Non-pigmented ciliary epithelial cell (primary cell): ENCODE results near the gene CYTH3.

Source experiments
- DNase-seq: peaks from one replicate; pipeline ENCODE4 v3.0.0-alpha.2; 2010; ENCODE audit warnings: low read depth

CYTH3 gene

DNA sequence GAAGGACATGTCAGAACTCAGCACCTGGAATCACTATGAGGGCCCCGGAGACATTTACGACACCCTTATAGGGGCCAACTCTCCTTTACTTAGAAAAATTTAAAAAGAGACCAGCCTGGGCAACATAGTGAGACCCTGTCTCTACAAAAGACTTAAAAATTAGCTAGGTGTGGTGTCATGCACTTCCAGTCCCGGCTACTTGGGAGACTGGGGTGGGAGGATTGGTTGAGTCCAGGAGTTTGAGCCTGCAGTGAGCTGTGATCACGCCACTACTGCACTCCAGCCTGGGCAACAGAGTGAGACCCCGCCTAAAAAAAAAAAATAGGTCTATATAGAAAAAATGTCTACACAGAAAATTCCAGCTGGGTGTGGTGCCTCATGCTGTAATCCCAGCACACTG lies 7.5 kb upstream of the CYTH3 start:
- DNase-seq = no peak

DNA sequence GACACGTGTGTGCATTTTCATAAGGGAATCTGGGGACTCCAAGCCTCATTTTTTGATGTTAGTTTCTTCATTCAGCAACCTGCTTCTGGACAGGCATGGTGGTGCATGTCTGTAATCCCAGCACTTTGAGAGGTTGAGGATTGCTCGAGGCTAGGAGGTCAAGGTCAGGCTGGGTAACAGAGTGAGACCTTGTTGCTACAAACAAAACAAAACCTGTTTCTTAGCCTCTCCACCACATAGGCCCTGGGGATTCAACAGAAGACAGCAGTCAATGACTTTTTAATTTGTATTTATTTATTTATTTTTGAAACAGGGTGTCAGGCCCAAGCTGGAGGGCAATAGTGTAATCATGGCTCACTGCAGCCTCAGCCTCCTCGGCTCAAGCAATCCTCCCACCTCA lies 6.9 kb upstream of the CYTH3 start:
- DNase-seq = no peak

DNA sequence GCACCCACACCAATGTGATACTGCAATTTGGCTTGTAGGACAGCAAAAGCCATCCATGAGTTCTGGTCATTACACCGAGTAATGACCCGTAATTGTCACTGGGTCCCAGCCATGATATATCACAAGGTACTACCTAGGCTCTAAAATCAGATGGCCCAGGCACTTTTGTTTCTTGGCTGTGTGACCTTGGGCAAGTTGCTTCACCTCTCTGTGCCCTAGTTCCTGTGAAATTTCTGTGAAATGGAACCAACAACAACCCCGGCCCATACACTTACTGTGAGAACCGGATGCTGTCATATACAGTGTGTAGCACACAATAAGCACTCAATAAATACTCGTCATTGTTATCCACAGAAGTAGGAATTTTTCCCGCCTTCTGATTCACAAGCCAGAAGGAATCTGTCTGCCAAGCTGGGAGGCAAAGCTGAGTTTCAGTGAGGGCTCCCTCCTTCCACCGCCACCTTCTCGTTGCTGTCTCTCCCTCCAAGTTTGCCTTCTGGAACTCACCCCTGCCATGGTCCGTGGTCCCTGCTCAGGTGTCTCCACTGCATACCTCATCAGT lies 6.4 kb upstream of the CYTH3 start:
- DNase-seq = no peak

DNA sequence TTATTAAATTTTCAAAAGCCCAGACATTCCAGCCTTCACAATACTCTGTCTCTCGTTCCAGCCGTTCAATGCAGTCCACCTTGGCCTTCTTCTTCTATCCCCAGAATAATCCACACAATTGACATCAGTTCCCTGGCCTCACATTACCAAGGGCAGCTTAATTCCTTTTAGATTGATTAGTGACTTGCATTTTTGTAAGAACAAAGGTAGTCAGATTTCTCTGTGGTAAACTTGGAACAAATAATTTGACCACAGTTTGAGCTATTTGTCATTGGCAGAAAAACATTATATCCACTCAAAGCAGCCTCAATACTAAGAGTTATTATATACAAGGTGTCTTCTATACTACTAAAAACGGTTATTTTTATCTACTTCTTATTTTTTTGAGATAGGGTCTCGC lies 5.1 kb upstream of the CYTH3 start:
- DNase-seq = no peak

DNA sequence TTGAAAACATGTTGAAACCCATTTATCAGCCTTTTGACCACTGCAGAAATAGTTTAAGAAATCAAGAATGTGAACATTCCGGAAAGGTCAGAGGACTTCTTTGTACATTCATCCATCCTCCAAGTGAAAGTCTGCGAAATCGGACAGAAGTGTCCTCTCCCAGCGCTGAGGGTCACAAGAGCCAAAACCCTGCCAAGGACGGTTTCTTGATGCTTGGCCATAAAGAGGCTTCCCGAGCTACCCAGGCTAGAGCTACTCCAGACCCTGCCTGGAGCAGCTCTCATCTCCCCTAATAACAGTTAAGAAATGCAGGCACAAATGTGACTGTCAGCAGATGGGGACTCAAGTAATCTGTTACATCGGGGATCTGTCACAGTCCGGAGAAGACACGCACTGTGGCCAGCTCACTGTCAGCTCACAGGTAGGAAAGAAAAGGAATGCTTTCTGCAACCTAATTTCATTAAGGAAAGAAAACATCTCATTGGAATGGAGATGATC lies 4.5 kb upstream of the CYTH3 start:
- DNase-seq = no peak

DNA sequence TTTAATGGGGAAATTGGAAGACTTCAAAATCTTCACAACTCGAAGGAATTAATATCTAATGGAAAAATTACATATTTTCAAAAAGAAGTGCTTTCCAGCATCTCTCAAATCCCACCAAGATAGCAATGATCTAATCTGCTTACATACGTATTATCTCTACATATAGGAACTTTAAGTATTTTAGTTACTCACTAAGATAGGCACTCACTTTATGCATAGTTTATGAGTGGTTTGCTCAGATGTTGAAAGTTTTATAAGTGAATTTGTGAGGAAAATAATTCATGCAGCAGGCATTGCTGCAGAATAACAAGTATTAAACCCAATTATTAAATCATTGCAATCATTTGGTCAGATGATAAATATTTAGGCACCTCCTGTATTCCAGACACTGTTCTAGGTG lies 2.3 kb upstream of the CYTH3 start:
- no peak for DNase-seq

DNA sequence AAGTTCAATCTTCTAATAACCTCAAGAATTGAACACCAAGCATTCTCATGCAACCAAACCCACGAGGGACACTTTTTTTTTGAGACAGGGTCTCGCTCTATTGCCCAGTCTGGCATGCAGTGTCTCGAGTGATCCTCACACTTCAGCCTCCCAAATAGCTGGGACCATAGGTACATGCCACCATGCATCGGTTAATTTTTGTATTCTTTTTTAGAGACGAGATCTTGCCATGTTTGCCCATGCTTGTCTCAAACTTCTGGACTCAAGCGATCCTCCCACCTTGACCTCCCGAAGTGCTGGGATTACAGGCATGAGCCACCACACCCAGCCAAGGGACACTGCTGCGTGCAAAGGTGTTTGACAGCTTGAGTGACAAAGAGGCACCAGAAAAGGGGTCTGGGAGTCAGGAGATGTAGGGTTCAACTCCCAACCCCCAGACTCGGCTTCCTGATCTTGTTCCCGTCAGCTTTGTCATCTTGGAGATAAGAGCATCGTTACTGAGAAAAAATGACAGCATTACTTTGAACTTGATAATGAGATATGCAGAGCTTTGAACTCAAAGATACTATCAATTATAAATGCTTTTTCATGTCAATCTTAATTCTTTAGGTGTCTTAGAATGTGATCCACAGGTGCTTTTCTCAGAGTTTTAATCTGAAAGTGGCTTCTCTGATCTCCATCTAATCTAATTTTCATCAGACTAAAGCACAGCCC lies 1.6 kb upstream of the CYTH3 start:
- DNase-seq = no peak

DNA sequence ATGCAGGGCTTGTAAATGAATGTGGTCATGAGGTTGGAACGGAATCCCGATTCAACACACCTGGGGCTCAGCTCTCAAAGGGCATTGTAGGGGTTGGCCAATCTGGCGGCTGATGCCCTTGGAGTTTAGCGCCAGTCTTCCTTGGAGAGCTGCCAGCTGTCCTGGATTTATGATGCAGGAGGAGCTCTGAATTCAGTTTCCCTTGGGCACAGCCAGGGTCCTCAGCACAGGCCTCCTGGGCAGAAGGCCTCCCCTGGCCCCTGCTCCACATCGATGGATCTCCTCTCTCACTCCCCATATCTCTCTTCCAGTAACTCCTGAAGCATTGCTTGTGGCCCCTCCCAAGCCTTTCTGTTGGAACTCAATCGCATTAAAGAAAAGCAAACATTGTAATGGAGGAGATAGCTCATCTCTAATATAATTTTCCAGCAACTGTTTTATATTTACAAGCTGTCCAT lies 985 bp upstream of the CYTH3 start:
- no peak for DNase-seq

DNA sequence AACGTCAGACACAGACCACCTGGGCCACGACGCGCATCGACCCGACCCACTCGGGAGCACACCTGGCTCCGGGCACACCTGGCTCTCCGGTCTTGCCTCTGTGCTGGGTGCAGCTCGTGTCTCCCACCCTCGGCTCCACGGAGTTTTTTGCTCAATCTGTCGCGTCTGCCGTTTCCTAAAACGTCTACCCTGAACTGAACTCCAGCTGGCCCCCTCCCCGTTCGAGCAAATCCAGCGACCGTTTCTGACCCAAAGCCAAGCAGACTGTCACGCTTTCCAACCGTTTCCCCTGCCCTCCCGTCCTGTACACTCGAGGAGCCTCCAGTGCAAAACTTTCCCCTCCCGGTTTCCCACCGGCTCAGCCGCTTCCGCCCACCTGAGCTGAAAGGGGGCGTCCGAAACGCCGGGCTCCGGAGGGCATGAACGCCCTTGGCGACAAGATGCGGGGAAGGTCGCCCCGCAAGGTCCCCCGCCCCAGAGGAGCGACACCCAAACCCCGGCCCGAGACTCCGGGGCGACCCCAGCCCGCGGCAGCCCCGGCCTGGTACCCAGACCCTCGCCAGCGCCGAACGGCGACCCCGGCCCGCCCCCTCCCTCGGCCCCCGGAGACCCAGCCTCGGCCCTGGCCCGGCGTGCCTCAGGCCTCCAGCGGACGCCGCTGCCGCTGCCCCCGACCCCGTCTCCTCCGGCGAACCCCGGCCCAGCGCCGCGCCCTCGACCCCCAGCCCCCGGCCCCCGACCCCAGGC lies 557 bp downstream of the CYTH3 start:
- DNase-seq = no peak

DNA sequence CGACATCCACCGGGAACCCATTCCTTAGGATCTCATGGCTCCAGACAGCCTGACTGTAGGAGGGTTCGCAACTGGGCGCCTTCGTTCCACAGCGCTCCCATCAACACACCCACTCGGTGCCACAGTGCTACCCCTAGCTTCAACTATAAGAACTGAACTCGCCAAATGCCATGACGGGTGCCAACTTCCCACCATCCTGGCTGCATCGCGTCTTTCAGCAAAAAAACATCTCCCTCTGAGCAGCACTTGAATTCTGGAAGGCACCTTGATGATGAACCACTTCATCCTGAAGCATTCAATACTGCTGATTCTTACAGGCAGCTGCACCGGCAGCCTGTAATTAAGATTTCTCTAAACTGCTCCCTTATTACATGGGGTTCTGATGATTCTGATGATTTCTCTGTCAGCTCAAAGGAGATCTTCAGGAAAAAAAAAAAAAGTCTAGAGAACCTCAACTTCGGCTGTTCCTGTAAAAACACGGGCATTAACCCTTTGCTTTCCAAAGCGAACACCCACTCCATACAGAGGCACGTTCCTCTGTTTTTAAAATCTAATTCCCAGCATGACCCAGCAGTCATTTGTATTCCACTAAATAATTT lies 1.3 kb downstream of the CYTH3 start:
- no peak for DNase-seq

DNA sequence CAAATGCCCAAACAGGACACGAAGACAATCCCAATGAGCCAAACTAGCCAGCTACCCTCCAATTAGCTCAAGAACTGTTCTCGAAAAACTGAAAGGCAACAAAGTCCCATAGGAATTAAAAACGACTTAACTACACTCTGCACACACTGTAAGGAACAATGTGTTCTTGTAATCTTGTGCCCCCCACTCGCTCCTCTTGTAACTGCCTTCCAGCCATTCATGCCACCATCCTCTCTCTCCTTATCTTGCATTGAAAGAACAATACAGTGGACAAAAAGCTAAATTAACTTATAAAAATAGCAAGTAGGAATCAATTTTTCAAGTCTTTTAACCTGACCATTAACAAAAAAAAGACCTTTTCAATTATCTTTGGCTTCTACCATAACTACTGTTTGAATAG lies 2.9 kb downstream of the CYTH3 start:
- DNase-seq = no peak

DNA sequence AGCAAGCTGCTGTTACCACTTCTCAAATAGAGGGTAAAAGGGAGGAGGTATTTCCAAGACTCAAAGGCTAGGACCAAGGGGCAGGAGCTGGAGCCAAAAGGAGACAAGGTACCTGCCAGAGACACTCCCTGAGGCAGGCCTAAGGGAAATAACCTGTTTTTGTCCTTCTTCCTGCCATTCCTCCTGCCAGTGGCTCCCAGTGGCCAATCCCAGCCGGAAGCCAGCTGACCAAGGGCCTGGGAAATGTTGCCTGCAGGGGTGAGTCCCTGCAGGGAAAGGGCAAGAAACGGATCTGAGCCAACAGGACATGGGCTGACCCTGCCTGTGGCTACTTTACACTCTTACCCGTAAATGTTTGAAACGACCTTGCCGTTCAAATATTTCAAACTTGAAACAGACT lies 3.5 kb downstream of the CYTH3 start:
- no peak for DNase-seq

DNA sequence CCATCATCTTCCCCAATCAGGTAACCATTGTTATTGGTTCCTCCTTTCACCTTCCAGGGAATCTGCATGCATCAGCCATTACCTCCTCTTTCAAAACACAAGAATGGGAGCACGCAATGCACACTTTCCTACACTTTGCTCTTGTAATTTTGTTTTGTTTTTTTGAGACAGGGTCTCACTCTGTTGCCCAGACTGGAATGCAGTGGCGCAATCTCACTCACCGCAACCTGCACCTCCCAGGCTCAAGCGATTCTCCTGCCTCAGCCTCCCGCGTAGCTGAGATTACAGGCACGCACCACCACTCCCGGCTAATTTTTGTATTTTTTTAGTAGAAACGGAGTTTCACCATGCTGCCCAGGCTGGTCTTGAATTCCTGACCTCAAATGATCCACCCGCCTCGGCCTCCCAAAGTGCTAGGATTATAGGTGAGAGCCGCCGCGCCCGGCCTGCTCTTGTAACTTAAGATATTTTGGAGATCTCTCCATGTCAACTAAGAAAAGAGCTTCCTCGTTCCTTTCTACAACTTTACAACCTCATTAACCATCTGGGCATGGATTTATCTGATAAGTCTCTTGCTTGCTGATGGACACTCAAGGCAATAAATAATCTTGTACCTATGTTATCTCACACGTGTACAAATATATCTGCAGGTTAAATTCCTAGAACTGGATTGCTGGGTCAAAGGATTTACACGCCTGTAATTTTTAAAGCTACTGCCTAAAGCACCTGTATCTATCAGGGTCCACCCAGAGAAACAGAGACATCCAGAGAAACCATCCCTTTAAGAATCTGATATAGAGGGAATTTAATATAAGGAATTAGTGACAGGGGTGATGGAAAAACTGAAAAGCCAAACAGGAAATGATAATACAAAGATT lies 4.2 kb downstream of the CYTH3 start:
- DNase-seq = no peak

DNA sequence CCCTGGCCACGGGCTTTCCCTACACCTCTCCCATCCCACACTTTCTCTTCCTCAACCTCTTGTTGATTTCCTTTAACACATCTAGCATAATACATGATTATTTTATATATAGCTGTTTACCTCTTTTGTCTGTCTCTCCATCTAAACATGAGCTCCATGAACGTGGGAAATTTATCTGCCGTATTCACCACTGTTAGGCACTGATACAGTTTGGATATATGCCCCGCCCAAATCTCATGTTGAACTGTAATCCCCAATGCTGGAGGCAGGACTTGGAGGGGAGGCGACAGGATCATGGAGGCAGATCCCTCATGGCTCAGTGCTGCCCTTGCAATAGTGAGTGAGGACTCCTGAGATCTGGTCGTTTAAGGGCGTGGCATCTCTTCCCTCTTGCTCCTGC lies 5.7 kb downstream of the CYTH3 start:
- no peak for DNase-seq

DNA sequence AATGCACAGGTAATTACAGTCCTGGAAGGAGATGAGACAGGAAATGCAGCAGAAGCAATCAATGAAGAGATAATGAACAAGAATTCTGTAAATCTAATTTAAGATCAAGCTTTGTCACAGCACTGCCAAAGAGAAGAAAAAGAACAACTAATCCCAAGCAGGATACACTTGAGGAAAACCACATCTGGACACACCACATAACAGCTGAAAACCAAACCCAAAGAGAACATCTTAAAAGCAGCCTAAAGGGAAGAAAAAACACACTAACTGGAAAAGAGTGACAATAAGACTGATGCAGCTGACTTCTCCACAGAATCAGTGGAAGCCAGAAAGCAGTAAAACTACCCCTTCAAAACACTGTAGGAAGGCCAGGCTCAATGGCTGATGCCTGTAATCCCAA lies 10.2 kb downstream of the CYTH3 start:
- DNase-seq = no peak

DNA sequence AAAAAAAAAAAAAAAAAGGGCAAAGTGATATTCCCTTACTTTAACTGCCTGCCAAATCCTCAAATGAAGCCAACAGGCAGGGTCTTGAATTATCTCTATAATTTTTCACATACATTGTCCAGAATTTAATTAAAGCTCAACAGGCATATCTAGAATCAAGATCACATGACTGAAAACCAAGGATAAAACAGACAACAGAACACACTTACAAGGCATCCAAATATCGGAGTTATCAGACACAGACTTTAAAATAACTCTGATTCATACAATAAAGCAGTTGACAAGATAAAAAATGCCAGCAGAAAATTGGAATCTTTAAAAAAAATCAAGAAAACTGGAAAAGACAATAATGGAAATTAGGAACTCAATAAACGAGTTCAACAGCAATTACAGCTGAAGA lies 10.7 kb downstream of the CYTH3 start:
- DNase-seq = no peak

DNA sequence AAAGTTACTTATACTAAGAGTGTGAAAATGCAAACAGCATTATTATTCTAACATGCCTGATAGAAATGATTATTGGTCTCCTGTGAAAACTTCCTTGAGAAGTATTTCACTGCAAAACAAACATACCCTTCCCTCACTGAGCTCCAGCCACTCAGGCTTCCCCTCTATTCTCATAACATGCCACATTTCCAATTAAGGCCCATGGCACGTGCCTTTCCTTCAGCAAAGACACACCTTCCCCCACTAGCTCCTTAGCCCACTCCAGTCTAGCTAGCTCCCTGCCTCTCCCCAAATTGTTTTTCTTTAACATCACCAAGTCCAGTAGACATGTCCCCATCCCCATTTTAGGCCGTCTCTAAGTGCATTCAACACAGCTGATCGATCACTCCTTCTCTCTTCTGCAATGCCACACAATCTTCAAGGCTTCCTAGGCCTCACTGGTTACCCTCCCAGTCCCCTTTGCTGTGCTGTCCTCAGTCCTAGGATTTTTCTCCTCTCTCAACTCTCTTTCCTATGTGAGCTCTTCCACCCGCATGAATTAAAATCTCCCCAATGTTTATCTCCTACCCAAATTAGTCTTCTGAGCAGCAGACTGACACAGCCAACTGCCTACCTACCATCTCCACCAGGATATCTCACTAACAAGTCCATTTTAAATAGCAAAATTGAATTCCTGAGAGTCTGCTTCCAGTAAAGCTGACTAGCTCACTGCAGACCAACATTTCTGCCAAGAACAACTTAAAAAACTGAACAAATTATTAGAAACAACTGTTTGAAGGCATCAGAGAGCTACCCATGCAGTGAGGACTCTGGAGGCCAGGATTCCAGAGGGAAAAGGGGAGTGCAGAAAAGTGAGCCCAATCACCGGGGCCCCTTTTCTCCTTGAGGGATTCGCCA lies 11.9 kb downstream of the CYTH3 start:
- DNase-seq = no peak

DNA sequence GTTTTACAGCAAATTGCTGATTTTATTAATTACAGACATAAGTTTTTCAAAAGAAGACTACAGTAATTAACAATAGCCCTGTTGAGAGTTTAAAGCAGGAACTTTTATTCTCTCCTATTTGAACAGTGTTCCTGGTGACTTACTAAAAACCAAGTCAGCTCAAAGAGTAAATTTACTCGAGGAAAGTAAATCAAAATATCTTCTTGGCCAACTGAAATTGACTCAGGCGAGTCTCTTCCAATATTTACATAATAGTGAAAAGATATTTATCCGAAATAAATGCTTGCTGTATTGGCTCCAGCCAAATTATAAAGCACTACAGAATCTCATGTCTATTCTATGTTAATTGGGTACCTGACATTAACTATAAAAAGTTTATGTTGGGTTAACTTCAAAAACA lies 13.2 kb downstream of the CYTH3 start:
- DNase-seq = no peak

DNA sequence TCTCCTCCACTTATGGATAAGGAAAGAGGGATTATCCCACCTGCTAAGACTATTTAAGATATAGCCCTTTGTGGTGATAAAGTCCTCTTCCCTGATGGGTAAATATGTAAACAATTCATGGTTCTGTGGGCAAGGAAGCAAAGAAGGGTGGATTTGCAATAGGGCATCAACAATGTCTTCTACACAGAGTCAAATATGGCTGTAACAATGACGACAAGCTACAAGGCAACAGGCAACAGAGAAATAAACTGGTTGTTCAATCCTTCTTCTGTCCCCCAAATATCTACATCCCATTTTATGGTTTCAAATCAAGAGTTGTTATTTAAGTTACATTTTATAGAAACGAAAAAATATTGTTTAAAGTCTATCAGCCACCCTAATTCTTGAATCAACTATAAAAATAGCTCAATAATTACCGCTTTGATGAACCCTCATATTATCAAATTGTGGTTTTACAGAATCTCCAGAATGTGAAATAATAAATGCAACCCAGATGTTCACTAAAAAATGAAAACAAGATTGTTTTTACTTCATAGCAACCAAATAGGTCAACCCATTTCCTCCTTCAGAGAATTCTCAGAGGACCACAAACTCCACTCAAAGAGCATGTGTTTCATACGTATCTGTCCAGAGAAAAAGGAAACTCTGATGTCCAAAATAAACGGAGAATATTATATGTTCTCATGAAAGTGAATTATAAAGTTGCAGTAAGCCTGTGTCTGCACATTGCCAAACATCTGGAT lies 13.8 kb downstream of the CYTH3 start:
- DNase-seq = no peak

DNA sequence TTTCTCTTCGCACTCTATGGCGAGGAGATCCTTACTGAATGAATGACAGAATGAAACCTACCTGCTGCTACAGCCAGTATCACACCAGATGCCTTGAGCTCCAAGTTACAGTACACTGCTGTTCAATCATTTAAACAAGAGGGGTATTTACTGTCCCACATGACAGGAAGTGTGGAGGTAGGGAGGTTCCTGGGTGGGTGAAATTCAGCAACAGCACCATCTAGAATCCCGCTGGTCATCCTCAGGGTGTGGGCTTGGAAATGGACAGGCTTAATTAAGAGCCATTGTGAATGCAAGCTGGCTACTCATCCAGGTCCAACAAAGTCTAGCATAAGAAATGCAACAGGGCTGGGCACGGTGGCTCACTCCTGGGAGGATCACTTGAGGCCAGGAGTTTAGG lies 14.7 kb downstream of the CYTH3 start:
- no peak for DNase-seq
